MM.1S (cell line): ENCODE results near the gene MTMR12.

ENCODE experiments used
- EZH2 ChIP-seq: fragments of 300-600 bp; sonication (generic); optimal IDR thresholded peaks from 2 replicates; pipeline ENCODE3; 2017; ENCODE audit warnings: low read depth, mild to moderate bottlenecking, antibody characterized with exemption, low read length, mixed read lengths
- EZH2phosphoT487 ChIP-seq: fragments of 300-600 bp; sonication (generic); IDR thresholded peaks from 2 replicates; pipeline ENCODE4 v1.6.1; 2018; ENCODE audit warnings: antibody characterized with exemption, low read length
- TF ChIP-seq, protein P1 (sequence below): fragments of 300-600 bp; sonication (generic); IDR thresholded peaks from 2 replicates; pipeline ENCODE4 v1.5.1; 2016; ENCODE audit warnings: antibody characterized with exemption, low read length, mixed read lengths

DNA sequence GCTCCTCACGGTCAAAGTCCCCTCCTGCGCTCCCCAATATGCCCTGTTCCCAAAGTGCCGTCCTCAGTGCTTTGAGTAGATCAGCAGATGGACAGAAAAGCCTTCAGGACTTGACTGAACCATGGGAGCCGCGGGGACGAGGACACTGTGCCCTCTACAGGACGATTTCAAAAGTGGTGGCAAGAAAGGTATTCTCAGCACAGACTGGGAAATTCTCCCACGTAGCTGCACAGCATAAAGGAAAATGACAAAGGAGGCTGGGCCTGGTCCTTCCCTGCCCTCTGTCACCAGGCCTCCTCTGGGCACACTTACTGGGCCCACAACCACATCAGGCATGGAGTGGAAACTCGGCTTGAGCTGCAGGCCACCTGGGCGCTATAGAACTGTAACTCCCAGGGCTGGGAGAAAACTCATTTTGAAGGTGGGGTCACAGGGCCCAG is 16.7 kb upstream of the MTMR12 start:
- TF ChIP-seq EZH2 = no peak
- TF ChIP-seq EZH2phosphoT487 = no peak
- TF ChIP-seq, protein P1, sequence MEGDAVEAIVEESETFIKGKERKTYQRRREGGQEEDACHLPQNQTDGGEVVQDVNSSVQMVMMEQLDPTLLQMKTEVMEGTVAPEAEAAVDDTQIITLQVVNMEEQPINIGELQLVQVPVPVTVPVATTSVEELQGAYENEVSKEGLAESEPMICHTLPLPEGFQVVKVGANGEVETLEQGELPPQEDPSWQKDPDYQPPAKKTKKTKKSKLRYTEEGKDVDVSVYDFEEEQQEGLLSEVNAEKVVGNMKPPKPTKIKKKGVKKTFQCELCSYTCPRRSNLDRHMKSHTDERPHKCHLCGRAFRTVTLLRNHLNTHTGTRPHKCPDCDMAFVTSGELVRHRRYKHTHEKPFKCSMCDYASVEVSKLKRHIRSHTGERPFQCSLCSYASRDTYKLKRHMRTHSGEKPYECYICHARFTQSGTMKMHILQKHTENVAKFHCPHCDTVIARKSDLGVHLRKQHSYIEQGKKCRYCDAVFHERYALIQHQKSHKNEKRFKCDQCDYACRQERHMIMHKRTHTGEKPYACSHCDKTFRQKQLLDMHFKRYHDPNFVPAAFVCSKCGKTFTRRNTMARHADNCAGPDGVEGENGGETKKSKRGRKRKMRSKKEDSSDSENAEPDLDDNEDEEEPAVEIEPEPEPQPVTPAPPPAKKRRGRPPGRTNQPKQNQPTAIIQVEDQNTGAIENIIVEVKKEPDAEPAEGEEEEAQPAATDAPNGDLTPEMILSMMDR = peak; percentile 82
